ENCODE measurements around the gene SEMA6A. TPM values are rescaled to one million over a fixed set of nuclear protein-coding genes. Genes with fewer than 3 reads are reported as not detected.
A peak's percentile ranks its signal among the peaks of the same experiment; 100 is the strongest.

SEMA6A gene, protein sequence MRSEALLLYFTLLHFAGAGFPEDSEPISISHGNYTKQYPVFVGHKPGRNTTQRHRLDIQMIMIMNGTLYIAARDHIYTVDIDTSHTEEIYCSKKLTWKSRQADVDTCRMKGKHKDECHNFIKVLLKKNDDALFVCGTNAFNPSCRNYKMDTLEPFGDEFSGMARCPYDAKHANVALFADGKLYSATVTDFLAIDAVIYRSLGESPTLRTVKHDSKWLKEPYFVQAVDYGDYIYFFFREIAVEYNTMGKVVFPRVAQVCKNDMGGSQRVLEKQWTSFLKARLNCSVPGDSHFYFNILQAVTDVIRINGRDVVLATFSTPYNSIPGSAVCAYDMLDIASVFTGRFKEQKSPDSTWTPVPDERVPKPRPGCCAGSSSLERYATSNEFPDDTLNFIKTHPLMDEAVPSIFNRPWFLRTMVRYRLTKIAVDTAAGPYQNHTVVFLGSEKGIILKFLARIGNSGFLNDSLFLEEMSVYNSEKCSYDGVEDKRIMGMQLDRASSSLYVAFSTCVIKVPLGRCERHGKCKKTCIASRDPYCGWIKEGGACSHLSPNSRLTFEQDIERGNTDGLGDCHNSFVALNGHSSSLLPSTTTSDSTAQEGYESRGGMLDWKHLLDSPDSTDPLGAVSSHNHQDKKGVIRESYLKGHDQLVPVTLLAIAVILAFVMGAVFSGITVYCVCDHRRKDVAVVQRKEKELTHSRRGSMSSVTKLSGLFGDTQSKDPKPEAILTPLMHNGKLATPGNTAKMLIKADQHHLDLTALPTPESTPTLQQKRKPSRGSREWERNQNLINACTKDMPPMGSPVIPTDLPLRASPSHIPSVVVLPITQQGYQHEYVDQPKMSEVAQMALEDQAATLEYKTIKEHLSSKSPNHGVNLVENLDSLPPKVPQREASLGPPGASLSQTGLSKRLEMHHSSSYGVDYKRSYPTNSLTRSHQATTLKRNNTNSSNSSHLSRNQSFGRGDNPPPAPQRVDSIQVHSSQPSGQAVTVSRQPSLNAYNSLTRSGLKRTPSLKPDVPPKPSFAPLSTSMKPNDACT
- 17.8 TPM for total RNA-seq

DNA sequence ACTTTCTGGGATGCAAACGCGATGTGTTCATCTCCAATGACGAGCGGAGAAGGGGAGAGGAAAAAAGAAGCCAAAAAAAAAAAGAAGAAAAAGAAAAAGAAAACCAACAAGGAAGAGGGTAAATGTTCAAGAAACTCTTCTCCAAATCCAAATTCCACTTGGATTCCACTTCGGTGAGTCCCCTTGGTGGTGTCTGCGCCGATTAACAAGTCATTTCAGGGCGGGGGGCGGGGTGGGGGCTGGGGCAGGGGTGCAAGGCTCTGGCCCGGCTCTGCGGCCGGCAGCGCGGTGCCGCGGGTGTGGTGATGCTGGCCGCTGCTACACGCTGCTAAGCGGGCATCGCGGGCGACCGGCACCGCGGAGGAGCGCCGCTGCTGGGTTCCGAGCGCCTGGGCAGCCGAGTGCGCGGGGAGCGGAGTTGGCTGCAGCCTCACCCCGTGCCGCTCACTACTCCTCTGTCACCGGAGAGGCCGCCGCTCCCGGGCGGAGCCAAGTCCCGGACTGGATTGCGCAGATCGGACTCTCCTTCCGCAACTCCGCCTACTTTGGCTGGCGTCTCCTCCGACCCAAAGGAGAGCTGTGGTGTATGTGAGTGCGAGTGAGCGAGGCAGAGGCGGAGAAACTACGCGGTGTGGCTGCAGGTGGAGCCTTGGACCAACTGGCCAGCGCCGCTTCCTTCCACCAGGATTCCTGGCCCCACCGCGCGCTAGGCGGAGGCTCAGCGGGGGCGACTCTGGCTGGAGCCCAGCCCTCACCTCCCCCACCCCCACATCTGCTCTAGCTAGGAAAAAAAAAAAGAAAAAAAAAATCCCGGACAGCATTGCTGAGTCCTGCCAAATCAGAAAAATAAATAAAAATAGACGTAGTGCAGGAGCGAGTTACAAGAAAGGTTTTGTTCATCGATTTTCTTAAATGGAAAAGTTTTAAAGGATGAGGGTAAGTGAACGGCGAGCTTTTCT, at the start of gene SEMA6A:
SEMA6A (minus strand) TSS at position 457 of the 959 bp plus-strand sequence. CDS start 69,879 bp downstream, outside the sequence.
- H3K36me3 ChIP-seq, result no peaks in the 10 kb centered on the region
- peaks cover 8 to 21% of the 10 kb centered on the region in 2 donors for H3K4me1 ChIP-seq
- intact Hi-C loops (cut with DNase I), result loop anchor here (5.0 kb wide), 1 partner anchor 373 kb away; no protein-coding TSS in a partner anchor
- H3K27me3 ChIP-seq, result no peaks in the 10 kb centered on the region
- H3K27ac ChIP-seq, result peak within 1 kb of the TSS in 1 of 2 donors; percentile 34
- TF ChIP-seq, protein P1, sequence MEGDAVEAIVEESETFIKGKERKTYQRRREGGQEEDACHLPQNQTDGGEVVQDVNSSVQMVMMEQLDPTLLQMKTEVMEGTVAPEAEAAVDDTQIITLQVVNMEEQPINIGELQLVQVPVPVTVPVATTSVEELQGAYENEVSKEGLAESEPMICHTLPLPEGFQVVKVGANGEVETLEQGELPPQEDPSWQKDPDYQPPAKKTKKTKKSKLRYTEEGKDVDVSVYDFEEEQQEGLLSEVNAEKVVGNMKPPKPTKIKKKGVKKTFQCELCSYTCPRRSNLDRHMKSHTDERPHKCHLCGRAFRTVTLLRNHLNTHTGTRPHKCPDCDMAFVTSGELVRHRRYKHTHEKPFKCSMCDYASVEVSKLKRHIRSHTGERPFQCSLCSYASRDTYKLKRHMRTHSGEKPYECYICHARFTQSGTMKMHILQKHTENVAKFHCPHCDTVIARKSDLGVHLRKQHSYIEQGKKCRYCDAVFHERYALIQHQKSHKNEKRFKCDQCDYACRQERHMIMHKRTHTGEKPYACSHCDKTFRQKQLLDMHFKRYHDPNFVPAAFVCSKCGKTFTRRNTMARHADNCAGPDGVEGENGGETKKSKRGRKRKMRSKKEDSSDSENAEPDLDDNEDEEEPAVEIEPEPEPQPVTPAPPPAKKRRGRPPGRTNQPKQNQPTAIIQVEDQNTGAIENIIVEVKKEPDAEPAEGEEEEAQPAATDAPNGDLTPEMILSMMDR (IDR thresholded peaks at IDR 0.05), result peak in 1 of 3 experiments; percentile 18
- H3K4me3 ChIP-seq, result peak within 1 kb of the TSS; percentile 62 to 70
- H3K9me3 ChIP-seq, result no peaks in the 10 kb centered on the region
- peak; percentile 41 to 89 for DNase-seq (ENCODE audit: low spot score in 2 of 2)

DNA sequence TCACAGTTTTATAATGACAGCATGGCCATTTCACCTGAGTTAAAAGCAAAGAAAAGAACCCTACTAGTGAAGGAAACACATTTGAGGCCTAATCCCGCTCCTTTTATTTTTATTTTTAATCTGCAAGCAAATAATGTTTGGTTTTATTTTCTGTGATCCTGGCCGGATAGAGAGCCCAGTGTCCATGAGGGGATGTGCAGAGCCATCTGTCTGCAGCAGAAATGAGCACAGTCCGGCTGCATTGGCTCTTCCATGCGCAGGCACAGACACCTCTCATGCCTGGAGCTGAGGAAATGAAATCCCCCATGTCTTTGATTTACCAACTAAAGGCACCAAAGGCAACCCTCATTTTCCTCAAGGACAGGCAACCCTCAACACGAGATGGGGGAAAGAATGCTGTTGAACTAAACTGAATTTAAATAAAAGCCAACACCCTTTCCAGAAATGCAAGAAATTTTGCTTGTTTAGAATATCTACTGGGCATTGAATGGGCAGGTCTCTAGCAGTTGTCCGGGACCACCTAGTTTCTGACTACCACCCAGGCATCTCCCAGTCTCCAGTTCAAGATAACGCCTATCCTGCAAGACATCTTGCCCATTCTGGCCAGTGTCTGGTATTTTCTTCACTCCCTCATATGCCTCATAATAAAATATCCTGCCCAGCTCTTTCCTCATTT, 47.9 kb upstream of the SEMA6A start:
- no peak overlapping the region for H3K27ac ChIP-seq
- no peak for DNase-seq (ENCODE audit: low spot score in 2 of 2)
- intact Hi-C loops (cut with DNase I), result no loop called here
- H3K9me3 ChIP-seq, result no peaks in the 10 kb centered on the region
- H3K4me3 ChIP-seq, result no peak overlapping the region
- TF ChIP-seq, protein P1 (IDR thresholded peaks at IDR 0.05), result no peak
- H3K27me3 ChIP-seq, result no peaks in the 10 kb centered on the region
- H3K4me1 ChIP-seq, result no peaks in the 10 kb centered on the region
- H3K36me3 ChIP-seq, result no peaks in the 10 kb centered on the region

DNA sequence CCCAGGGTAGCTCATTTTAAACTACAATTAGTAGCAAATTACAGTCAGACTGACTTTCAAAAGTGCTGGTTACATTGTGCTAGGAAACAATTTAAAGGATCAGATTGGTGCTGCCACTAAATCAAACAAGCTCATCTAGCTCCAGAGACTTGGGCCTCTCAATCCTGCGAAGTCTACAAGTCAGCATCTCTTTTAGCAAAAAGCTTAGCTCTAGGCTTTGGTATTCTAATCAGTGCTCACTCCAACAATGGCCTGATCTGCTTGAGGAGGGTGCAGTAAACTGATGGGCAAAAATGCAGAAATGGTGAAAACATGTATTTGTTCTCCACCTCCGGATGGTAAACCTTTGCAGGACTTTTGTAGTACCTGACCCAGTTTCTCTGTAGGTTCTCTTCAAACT, 47.0 kb upstream of the SEMA6A start:
- H3K27me3 ChIP-seq, result no peaks in the 10 kb centered on the region
- H3K4me1 ChIP-seq, result no peaks in the 10 kb centered on the region
- no peak overlapping the region for H3K27ac ChIP-seq
- H3K36me3 ChIP-seq, result no peaks in the 10 kb centered on the region
- intact Hi-C loops (cut with DNase I), result no loop called here
- H3K4me3 ChIP-seq, result no peak overlapping the region
- TF ChIP-seq, protein P1 (IDR thresholded peaks at IDR 0.05), result no peak
- no peak for DNase-seq (ENCODE audit: low spot score in 2 of 2)
- H3K9me3 ChIP-seq, result no peaks in the 10 kb centered on the region

DNA sequence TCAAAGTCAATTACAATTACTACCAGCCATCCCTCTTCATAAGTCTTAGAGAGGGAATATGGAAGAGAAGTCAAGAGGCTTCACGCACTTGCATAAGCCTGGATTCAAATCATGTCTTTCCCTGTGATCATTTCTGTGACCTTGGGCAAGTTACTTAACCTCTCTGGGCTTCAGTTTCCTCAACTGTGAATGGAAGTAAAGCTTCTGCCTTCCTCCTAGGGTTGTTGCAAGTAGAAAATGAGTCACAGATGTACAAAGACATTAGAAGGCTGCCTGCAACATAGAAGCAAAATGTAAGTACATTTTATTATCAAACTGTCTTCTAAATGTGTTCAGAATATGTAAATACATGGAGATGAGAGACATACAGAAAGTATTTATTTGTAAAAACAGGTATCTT, 42.3 kb upstream of the SEMA6A start:
- intact Hi-C loops (cut with DNase I), result no loop called here
- no peak overlapping the region for H3K27ac ChIP-seq
- no peaks in the 10 kb centered on the region for H3K36me3 ChIP-seq
- no peak for DNase-seq (ENCODE audit: low spot score in 2 of 2)
- H3K4me1 ChIP-seq, result no peaks in the 10 kb centered on the region
- TF ChIP-seq, protein P1 (IDR thresholded peaks at IDR 0.05), result no peak
- no peaks in the 10 kb centered on the region for H3K9me3 ChIP-seq
- H3K27me3 ChIP-seq, result no peaks in the 10 kb centered on the region
- H3K4me3 ChIP-seq, result no peak overlapping the region

All from ascending aorta (tissue), 2 donors.